Measurements from ENCODE around the gene SCARB1. TPM values are rescaled to one million over a fixed set of nuclear protein-coding genes. Genes with fewer than 3 reads are reported as not detected.

SCARB1 gene
- total RNA-seq, 1 donor from 2014 or later = 16.9 TPM

- H3K27ac Mint-ChIP-seq (ENCODE audit: unreplicated experiment) = no peak overlapping the region
- no peak for DNase-seq (ENCODE audit: low spot score)
- H3K9me3 Mint-ChIP-seq (ENCODE audit: unreplicated experiment) = no peaks in the 10 kb centered on the region
- TF ChIP-seq, protein P1, sequence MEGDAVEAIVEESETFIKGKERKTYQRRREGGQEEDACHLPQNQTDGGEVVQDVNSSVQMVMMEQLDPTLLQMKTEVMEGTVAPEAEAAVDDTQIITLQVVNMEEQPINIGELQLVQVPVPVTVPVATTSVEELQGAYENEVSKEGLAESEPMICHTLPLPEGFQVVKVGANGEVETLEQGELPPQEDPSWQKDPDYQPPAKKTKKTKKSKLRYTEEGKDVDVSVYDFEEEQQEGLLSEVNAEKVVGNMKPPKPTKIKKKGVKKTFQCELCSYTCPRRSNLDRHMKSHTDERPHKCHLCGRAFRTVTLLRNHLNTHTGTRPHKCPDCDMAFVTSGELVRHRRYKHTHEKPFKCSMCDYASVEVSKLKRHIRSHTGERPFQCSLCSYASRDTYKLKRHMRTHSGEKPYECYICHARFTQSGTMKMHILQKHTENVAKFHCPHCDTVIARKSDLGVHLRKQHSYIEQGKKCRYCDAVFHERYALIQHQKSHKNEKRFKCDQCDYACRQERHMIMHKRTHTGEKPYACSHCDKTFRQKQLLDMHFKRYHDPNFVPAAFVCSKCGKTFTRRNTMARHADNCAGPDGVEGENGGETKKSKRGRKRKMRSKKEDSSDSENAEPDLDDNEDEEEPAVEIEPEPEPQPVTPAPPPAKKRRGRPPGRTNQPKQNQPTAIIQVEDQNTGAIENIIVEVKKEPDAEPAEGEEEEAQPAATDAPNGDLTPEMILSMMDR (IDR thresholded peaks at IDR 0.05; ENCODE audit: unreplicated experiment) = no peak
- no peak overlapping the region for H3K4me3 Mint-ChIP-seq (ENCODE audit: unreplicated experiment)
- peaks cover 31% of the 10 kb centered on the region for H3K4me1 Mint-ChIP-seq (ENCODE audit: unreplicated experiment)
- H3K27me3 Mint-ChIP-seq (ENCODE audit: unreplicated experiment) = peaks cover 10% of the 10 kb centered on the region
- no peaks in the 10 kb centered on the region for H3K36me3 Mint-ChIP-seq (ENCODE audit: low read depth, unreplicated experiment)
These were observed 11.3 kb downstream of the SCARB1 start for GRCh38 chr12:124852329-124852831.

DNA sequence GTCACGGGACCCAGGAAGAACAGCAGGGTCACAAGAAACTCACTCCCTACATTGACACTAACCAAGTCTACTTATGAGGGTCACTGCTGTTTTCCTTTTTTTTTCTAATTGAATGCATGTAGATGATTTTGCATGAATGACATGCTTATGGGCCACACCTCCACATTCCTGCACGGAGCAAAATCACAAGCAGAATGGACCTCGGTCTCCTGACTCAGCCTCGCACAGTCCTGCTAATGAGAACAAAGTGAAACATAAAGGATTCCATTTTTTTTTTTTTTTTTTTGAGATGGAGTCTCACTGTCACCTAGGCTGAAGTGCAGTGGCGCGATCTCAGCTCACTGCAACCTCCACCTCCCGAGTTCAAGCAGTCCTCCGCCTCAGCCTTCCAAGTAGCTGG lies 12.3 kb downstream of the SCARB1 start:
- no peak overlapping the region for H3K27ac Mint-ChIP-seq (ENCODE audit: unreplicated experiment)
- H3K27me3 Mint-ChIP-seq (ENCODE audit: unreplicated experiment) = peaks cover 10% of the 10 kb centered on the region
- no peaks in the 10 kb centered on the region for H3K36me3 Mint-ChIP-seq (ENCODE audit: low read depth, unreplicated experiment)
- TF ChIP-seq, protein P1 (IDR thresholded peaks at IDR 0.05; ENCODE audit: unreplicated experiment) = no peak
- H3K9me3 Mint-ChIP-seq (ENCODE audit: unreplicated experiment) = no peaks in the 10 kb centered on the region
- H3K4me3 Mint-ChIP-seq (ENCODE audit: unreplicated experiment) = no peak overlapping the region
- peaks cover 35% of the 10 kb centered on the region for H3K4me1 Mint-ChIP-seq (ENCODE audit: unreplicated experiment)
- DNase-seq (ENCODE audit: low spot score) = no peak

DNA sequence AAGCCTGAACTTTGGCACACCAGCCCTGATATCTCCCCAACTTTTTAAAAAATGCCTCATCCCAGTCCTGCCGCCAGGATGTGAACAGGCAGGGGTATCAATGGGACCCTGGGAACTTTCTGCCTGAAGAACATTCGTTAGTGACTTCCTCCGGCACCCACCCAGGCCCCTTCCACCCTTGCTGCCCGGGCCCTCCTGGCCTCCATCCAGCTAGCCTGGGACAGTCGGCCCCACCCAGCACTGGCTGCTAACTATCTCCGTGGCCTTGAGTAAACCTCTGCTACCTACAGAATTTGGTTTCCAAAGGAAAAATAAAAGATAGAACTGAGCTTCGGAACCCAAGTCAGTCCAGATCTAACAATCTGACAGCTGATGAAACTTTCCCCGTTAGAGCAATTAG lies 14.3 kb downstream of the SCARB1 start:
- TF ChIP-seq, protein P1 (IDR thresholded peaks at IDR 0.05; ENCODE audit: unreplicated experiment) = no peak
- no peak for DNase-seq (ENCODE audit: low spot score)
- no peaks in the 10 kb centered on the region for H3K9me3 Mint-ChIP-seq (ENCODE audit: unreplicated experiment)
- H3K4me3 Mint-ChIP-seq (ENCODE audit: unreplicated experiment) = no peak overlapping the region
- H3K4me1 Mint-ChIP-seq (ENCODE audit: unreplicated experiment) = peaks cover 16% of the 10 kb centered on the region
- no peaks in the 10 kb centered on the region for H3K36me3 Mint-ChIP-seq (ENCODE audit: low read depth, unreplicated experiment)
- H3K27ac Mint-ChIP-seq (ENCODE audit: unreplicated experiment) = no peak overlapping the region
- peaks cover 11% of the 10 kb centered on the region for H3K27me3 Mint-ChIP-seq (ENCODE audit: unreplicated experiment)

GRCh38 chr12:124848621-124849380 lies 14.9 kb downstream of the SCARB1 start:
- DNase-seq (ENCODE audit: low spot score) = no peak
- no peak overlapping the region for H3K4me3 Mint-ChIP-seq (ENCODE audit: unreplicated experiment)
- H3K4me1 Mint-ChIP-seq (ENCODE audit: unreplicated experiment) = peaks cover 10% of the 10 kb centered on the region
- no peak overlapping the region for H3K27ac Mint-ChIP-seq (ENCODE audit: unreplicated experiment)
- no peaks in the 10 kb centered on the region for H3K9me3 Mint-ChIP-seq (ENCODE audit: unreplicated experiment)
- H3K27me3 Mint-ChIP-seq (ENCODE audit: unreplicated experiment) = peaks cover 6% of the 10 kb centered on the region
- H3K36me3 Mint-ChIP-seq (ENCODE audit: low read depth, unreplicated experiment) = no peaks in the 10 kb centered on the region
- TF ChIP-seq, protein P1 (IDR thresholded peaks at IDR 0.05; ENCODE audit: unreplicated experiment) = no peak

All from endothelial cell (in vitro differentiated cells).